CD4-positive, alpha-beta T cell treated with Interleukin-10 for 1 hour (primary cell): ENCODE data around the gene TSPAN5.

ENCODE experiments used
- DNase-seq: peaks from one replicate; pipeline ENCODE4 v3.0.0-alpha.2; 2020

TSPAN5 gene

GRCh38 chr4:98583265-98583664 is 75.1 kb downstream of the TSPAN5 start:
- DNase-seq: no peak

- no peak for DNase-seq
These were observed 77.3 kb downstream of the TSPAN5 start for GRCh38 chr4:98581126-98581525.

GRCh38 chr4:98577956-98578355 is 80.5 kb downstream of the TSPAN5 start:
- no peak for DNase-seq

- DNase-seq: no peak
These were observed 83.6 kb downstream of the TSPAN5 start for GRCh38 chr4:98574816-98575215.

- DNase-seq: no peak
These were observed 84.6 kb downstream of the TSPAN5 start for GRCh38 chr4:98573791-98574190.

- DNase-seq: no peak
These were observed 85.7 kb downstream of the TSPAN5 start for GRCh38 chr4:98572697-98573096.

GRCh38 chr4:98571161-98571786 is 87.1 kb downstream of the TSPAN5 start:
- no peak for DNase-seq

GRCh38 chr4:98570151-98570797 is 88.1 kb downstream of the TSPAN5 start:
- DNase-seq: no peak

GRCh38 chr4:98568941-98569663 is 89.3 kb downstream of the TSPAN5 start:
- DNase-seq: no peak

- no peak for DNase-seq
These were observed 90.8 kb downstream of the TSPAN5 start for GRCh38 chr4:98567611-98568010.

GRCh38 chr4:98566361-98567008 is 91.9 kb downstream of the TSPAN5 start:
- DNase-seq: no peak

- no peak for DNase-seq
These were observed 92.6 kb downstream of the TSPAN5 start for GRCh38 chr4:98565681-98566301.

GRCh38 chr4:98564852-98565251 is 93.6 kb downstream of the TSPAN5 start:
- no peak for DNase-seq

GRCh38 chr4:98560321-98560720 is 98.1 kb downstream of the TSPAN5 start:
- DNase-seq: no peak

GRCh38 chr4:98558471-98559169 is 99.8 kb downstream of the TSPAN5 start:
- DNase-seq: no peak

- DNase-seq: no peak
These were observed 101.1 kb downstream of the TSPAN5 start for GRCh38 chr4:98557194-98557892.

GRCh38 chr4:98556451-98556850 is 102.0 kb downstream of the TSPAN5 start:
- no peak for DNase-seq

- no peak for DNase-seq
These were observed 102.5 kb downstream of the TSPAN5 start for GRCh38 chr4:98555798-98556445.

GRCh38 chr4:98546910-98547594 is 111.4 kb downstream of the TSPAN5 start:
- no peak for DNase-seq

GRCh38 chr4:98544818-98545414 is 113.5 kb downstream of the TSPAN5 start:
- DNase-seq: no peak
